Upper lobe of right lung (tissue), 1 donor: Measurements from ENCODE around the gene VPS39. TPM values are rescaled to one million over a fixed set of nuclear protein-coding genes. Genes with fewer than 3 reads are reported as not detected.

Experiments used
- ATAC-seq: fragments of 200-7000 bp; cut with Tn5 transposase; one replicate; pipeline ENCODE4 v1.9.1; 2020; ENCODE audit warnings: mild to moderate bottlenecking, moderate library complexity
- DNase-seq: peaks from one replicate; pipeline ENCODE4 v3.0.0-alpha.2; 2020
- H3K27ac ChIP-seq: fragments of 200-600 bp; one replicate; pipeline ENCODE4 v1.8.0; 2022
- H3K27me3 ChIP-seq: fragments of 200-600 bp; one replicate; pipeline ENCODE4 v1.8.0; 2022; ENCODE audit warnings: mild to moderate bottlenecking
- H3K36me3 ChIP-seq: fragments of 200-600 bp; one replicate; pipeline ENCODE4 v1.8.0; 2022
- H3K4me1 ChIP-seq: fragments of 200-600 bp; one replicate; pipeline ENCODE4 v1.8.0; 2022
- H3K4me3 ChIP-seq: fragments of 200-600 bp; one replicate; pipeline ENCODE4 v1.8.0; 2022; ENCODE audit warnings: mild to moderate bottlenecking
- H3K9me3 ChIP-seq: fragments of 200-600 bp; one replicate; pipeline ENCODE4 v1.8.0; 2022
- intact Hi-C: fragments of 100-400 bp; cut with DNase I; formaldehyde crosslinking; loops from one replicate; pipeline ENCODE4 v1.11.0; 2022
- long read RNA-seq: library from polyadenylated mRNA; unstranded; transcript quantifications from one replicate; pipeline ENCODE4 v2.0.0, GENCODE V29; 2021
- total RNA-seq: library from RNA; stranded (reverse); fragmentation: NEBNext Ultra II Directional; extraction: Animal tissue kit (Norgen Biotek cat#: 25700); gene quantifications from one replicate; pipeline ENCODE4 v1.2.1, GENCODE V29; 2021
- TF ChIP-seq, protein P1 (sequence below): fragments of 200-600 bp; IDR thresholded peaks from one replicate; pipeline ENCODE4 v1.8.0; 2022; ENCODE audit warnings: antibody characterized with exemption
- donor health status: DM: no; HTN: yes; CAD: no; lungs with severe emphysema.

Gene VPS39
- total RNA-seq = 83.3 TPM
- long read RNA-seq, full-length matches to known transcripts = 86 of 126 reads
- long read RNA-seq, partial matches to known transcripts = 21 of 126 reads
- long read RNA-seq, other reads (novel, unspliced or antisense) = 19 of 126 reads

GRCh38 chr15:42207674-42208579 is at the start of gene VPS39:
VPS39 (minus strand) TSS chr15:42208304; CDS start chr15:42208153, 151 bp downstream.
- Histone ChIP-seq H3K27ac (peak within 1 kb of the TSS; percentile 93), H3K9me3 (no peaks in the 10 kb centered on the region), H3K36me3 (peaks cover 32% of the 10 kb centered on the region), H3K4me3 (peak within 1 kb of the TSS; percentile 91), H3K4me1 (peaks cover 20% of the 10 kb centered on the region), H3K27me3 (no peaks in the 10 kb centered on the region)
- TF ChIP-seq, protein P1, sequence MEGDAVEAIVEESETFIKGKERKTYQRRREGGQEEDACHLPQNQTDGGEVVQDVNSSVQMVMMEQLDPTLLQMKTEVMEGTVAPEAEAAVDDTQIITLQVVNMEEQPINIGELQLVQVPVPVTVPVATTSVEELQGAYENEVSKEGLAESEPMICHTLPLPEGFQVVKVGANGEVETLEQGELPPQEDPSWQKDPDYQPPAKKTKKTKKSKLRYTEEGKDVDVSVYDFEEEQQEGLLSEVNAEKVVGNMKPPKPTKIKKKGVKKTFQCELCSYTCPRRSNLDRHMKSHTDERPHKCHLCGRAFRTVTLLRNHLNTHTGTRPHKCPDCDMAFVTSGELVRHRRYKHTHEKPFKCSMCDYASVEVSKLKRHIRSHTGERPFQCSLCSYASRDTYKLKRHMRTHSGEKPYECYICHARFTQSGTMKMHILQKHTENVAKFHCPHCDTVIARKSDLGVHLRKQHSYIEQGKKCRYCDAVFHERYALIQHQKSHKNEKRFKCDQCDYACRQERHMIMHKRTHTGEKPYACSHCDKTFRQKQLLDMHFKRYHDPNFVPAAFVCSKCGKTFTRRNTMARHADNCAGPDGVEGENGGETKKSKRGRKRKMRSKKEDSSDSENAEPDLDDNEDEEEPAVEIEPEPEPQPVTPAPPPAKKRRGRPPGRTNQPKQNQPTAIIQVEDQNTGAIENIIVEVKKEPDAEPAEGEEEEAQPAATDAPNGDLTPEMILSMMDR = no peak
- DNase-seq (peak; percentile 92), ATAC-seq (peak; percentile 97)
- intact Hi-C loops = no loop called here

- H3K27ac ChIP-seq = no peak overlapping the region
- peaks cover 43% of the 10 kb centered on the region for H3K36me3 ChIP-seq
- no peaks in the 10 kb centered on the region for H3K9me3 ChIP-seq
- TF ChIP-seq, protein P1 = no peak
- intact Hi-C loops = no loop called here
- DNase-seq = no peak
- no peaks in the 10 kb centered on the region for H3K27me3 ChIP-seq
- peak; percentile 85 for ATAC-seq
- no peak overlapping the region for H3K4me3 ChIP-seq
- H3K4me1 ChIP-seq = peaks cover 7% of the 10 kb centered on the region
Observed at GRCh38 chr15:42253300-42253699, 45.2 kb upstream of the VPS39 start.

- peaks cover 64% of the 10 kb centered on the region for H3K36me3 ChIP-seq
- intact Hi-C loops = no loop called here
- TF ChIP-seq, protein P1 = no peak
Observed at GRCh38 chr15:42240823-42241222, 32.7 kb upstream of the VPS39 start.

GRCh38 chr15:42239528-42240182 is 31.6 kb upstream of the VPS39 start:
- H3K27ac ChIP-seq = peak overlapping the region; percentile 71
- intact Hi-C loops = no loop called here
- H3K36me3 ChIP-seq = peaks cover 74% of the 10 kb centered on the region
- no peaks in the 10 kb centered on the region for H3K27me3 ChIP-seq
- TF ChIP-seq, protein P1 = no peak
- no peaks in the 10 kb centered on the region for H3K4me1 ChIP-seq
- no peaks in the 10 kb centered on the region for H3K9me3 ChIP-seq
- DNase-seq (no peak), ATAC-seq (peak; percentile 90)
- no peak overlapping the region for H3K4me3 ChIP-seq

More at GRCh38 chr15:42240823-42241222, 32.7 kb upstream of the VPS39 start:
- peak overlapping the region; percentile 71 for H3K27ac ChIP-seq
- ATAC-seq (no peak), DNase-seq (no peak)
- H3K4me1 ChIP-seq = no peaks in the 10 kb centered on the region
- no peaks in the 10 kb centered on the region for H3K27me3 ChIP-seq
- H3K4me3 ChIP-seq = no peak overlapping the region
- H3K9me3 ChIP-seq = no peaks in the 10 kb centered on the region

DNA sequence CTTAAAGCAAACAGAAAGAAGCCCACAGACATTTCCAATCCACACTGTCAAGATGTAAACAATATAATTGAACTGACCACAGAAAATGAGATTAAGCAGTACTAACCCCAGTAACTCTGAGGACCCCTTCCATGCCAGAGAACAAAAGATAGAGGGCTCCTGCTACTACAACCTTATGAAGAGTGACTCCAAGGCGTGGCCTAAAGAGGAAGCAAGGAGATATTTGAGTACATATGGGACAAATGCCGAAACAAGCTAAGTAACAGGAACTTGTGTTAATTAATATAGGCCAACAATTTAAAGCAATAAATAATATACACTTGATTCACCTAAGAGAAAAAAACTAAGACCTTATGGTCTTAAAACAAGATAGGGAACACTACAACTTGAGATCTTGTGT is 25.0 kb upstream of the VPS39 start:
- intact Hi-C loops = no loop called here
- Histone ChIP-seq H3K27ac (no peak overlapping the region), H3K4me1 (no peaks in the 10 kb centered on the region), H3K36me3 (peaks cover 95% of the 10 kb centered on the region), H3K4me3 (no peak overlapping the region), H3K27me3 (no peaks in the 10 kb centered on the region), H3K9me3 (no peaks in the 10 kb centered on the region)
- DNase-seq (no peak), ATAC-seq (peak; percentile 56)
- TF ChIP-seq, protein P1 = no peak
